IMR-90 (cell line): ENCODE data around the gene PTPRQ. TPM values are rescaled to one million over a fixed set of nuclear protein-coding genes. Genes with fewer than 3 reads are reported as not detected.

Source experiments
- ATAC-seq: fragments of 200-7000 bp; cut with Tn5 transposase; 2 replicates; pipeline ENCODE4 v1.9.1; 2020; ENCODE audit warnings: low read depth, mild to moderate bottlenecking, moderate library complexity
- BruUV-seq: library from RNA; stranded (reverse); fragments of 400-500 nt; replicated peaks from 2 replicates; lab custom pipeline; 2021; lab: Mats Ljungman, UMichigan
- CTCF ChIA-PET: fragments of 300-600 bp; formaldehyde crosslinking; extraction: SDS; loops from one replicate; lab custom pipeline; 2021; ENCODE audit warnings: antibody characterized with exemption; lab: Yijun Ruan, JAX
- POLR2A ChIA-PET: fragments of 300-600 bp; sonication (Branson Sonifier 250); formaldehyde crosslinking; loops from one replicate; lab custom pipeline; 2022; ENCODE audit warnings: antibody characterized with exemption; ENCODE audit not compliant: unreplicated experiment; lab: Charles Lee
- DNase-seq: peaks from one replicate; pipeline ENCODE4 v3.0.0; 2013
- H2AFZ ChIP-seq: replicated peaks from 2 replicates; pipeline ENCODE3; 2013; ENCODE audit warnings: low read length, mild to moderate bottlenecking; ENCODE audit not compliant: poor library complexity
- H2AK5ac ChIP-seq: 2 replicates; pipeline ENCODE4 v1.6.1; 2013; ENCODE audit warnings: low read depth, low read length, inconsistent platforms
- H2AK9ac ChIP-seq: replicated peaks from 2 replicates; pipeline ENCODE3; 2013; ENCODE audit warnings: mild to moderate bottlenecking, low read depth, low read length, moderate library complexity; ENCODE audit not compliant: poor library complexity
- H2BK120ac ChIP-seq: 2 replicates; pipeline ENCODE4 v1.6.1; 2013; ENCODE audit warnings: low read depth, low read length, inconsistent platforms
- H2BK15ac ChIP-seq: 3 replicates; pipeline ENCODE4 v1.6.1; 2013; ENCODE audit warnings: low read depth, low read length, inconsistent platforms
- H2BK20ac ChIP-seq: 2 replicates; pipeline ENCODE4 v1.6.1; 2013; ENCODE audit warnings: low read depth, mild to moderate bottlenecking, inconsistent platforms, low read length, moderate library complexity
- H2BK5ac ChIP-seq: 2 replicates; pipeline ENCODE4 v1.6.1; 2013; ENCODE audit warnings: mild to moderate bottlenecking, low read depth, low read length, inconsistent platforms; ENCODE audit not compliant: poor library complexity, severe bottlenecking
- H3K14ac ChIP-seq: replicated peaks from 2 replicates; pipeline ENCODE4 v1.6.1; 2013; ENCODE audit warnings: low read depth, low read length, inconsistent platforms
- H3K18ac ChIP-seq: 2 replicates; pipeline ENCODE4 v1.6.1; 2013; ENCODE audit warnings: low read depth, low read length, control low read depth
- H3K23ac ChIP-seq: 2 replicates; pipeline ENCODE4 v1.6.1; 2013; ENCODE audit warnings: low read depth, low read length, inconsistent platforms
- H3K27ac ChIP-seq: 2 replicates; pipeline ENCODE4 v1.5.1; 2013; ENCODE audit warnings: mild to moderate bottlenecking, control low read depth, low read length; ENCODE audit not compliant: insufficient read depth
- H3K27me3 ChIP-seq: 2 replicates; pipeline ENCODE4 v1.6.1; 2013; ENCODE audit warnings: low read length; ENCODE audit not compliant: control insufficient read depth, insufficient read depth
- H3K36me3 ChIP-seq: 2 replicates; pipeline ENCODE4 v1.6.1; 2013; ENCODE audit warnings: low read length, mixed read lengths; ENCODE audit not compliant: control insufficient read depth, insufficient read depth
- H3K4ac ChIP-seq: 2 replicates; pipeline ENCODE4 v1.6.1; 2013; ENCODE audit warnings: low read depth, low read length, inconsistent platforms
- H3K4me1 ChIP-seq: 2 replicates; pipeline ENCODE4 v1.6.1; 2013; ENCODE audit warnings: low read length, mixed read lengths; ENCODE audit not compliant: control insufficient read depth, insufficient read depth
- H3K4me2 ChIP-seq: 2 replicates; pipeline ENCODE4 v1.6.1; 2013; ENCODE audit warnings: low read depth, mild to moderate bottlenecking, control low read depth, low read length, moderate library complexity
- H3K4me3 ChIP-seq: 2 replicates; pipeline ENCODE4 v1.5.1; 2013; ENCODE audit warnings: low read depth, mild to moderate bottlenecking, control low read depth, low read length, moderate library complexity; ENCODE audit not compliant: insufficient read depth
- H3K56ac ChIP-seq: 2 replicates; pipeline ENCODE4 v1.6.1; 2013; ENCODE audit warnings: low read length, inconsistent platforms; ENCODE audit not compliant: insufficient read depth; ENCODE audit errors: extremely low read depth
- H3K79me1 ChIP-seq, 2 experiments: 2 replicates each; pipeline ENCODE4 v1.6.1; 2013; ENCODE audit warnings: low read length in 2 of 2, inconsistent platforms in 1 of 2, low read depth in 1 of 2
- H3K9ac ChIP-seq: 2 replicates; pipeline ENCODE4 v1.6.1; 2013; ENCODE audit warnings: low read depth, low read length, control low read depth
- H3K9me1 ChIP-seq: 2 replicates; pipeline ENCODE4 v1.6.1; 2013; ENCODE audit warnings: low read length, inconsistent platforms; ENCODE audit not compliant: insufficient read depth
- H3K9me3 ChIP-seq: 2 replicates; pipeline ENCODE4 v1.6.1; 2013; ENCODE audit warnings: low read length; ENCODE audit not compliant: control insufficient read depth, insufficient read depth
- H4K20me1 ChIP-seq: 2 replicates; pipeline ENCODE4 v1.6.1; 2013; ENCODE audit warnings: low read length, inconsistent platforms; ENCODE audit not compliant: insufficient read depth
- H4K5ac ChIP-seq: 2 replicates; pipeline ENCODE4 v1.6.1; 2013; ENCODE audit warnings: mild to moderate bottlenecking, low read depth, low read length, control low read depth
- H4K8ac ChIP-seq, 2 experiments: 2 replicates each; pipeline ENCODE4 v1.6.1; 2013; ENCODE audit warnings: low read depth in 2 of 2, low read length in 2 of 2, control low read depth in 1 of 2, inconsistent platforms in 1 of 2
- H4K91ac ChIP-seq: 2 replicates; pipeline ENCODE4 v1.6.1; 2013; ENCODE audit warnings: low read depth, low read length, inconsistent platforms; ENCODE audit not compliant: insufficient read depth
- BHLHE40 ChIP-seq: fragments of 150-350 bp; IDR thresholded peaks from 2 replicates; pipeline ENCODE4 v1.6.1; 2016; ENCODE audit warnings: mild to moderate bottlenecking, low read depth, low read length
- CEBPB ChIP-seq: IDR thresholded peaks from 2 replicates; pipeline ENCODE4 v1.6.1; 2012; ENCODE audit warnings: low read depth, low read length, improper control_type of control experiment
- CHD1 ChIP-seq: IDR thresholded peaks from 2 replicates; pipeline ENCODE4 v1.6.1; 2012; ENCODE audit warnings: low read depth, low read length, improper control_type of control experiment
- FOS ChIP-seq: fragments of 150-350 bp; IDR thresholded peaks from 2 replicates; pipeline ENCODE4 v1.6.1; 2016; ENCODE audit warnings: low read depth, low read length
- MAFK ChIP-seq: IDR thresholded peaks from 2 replicates; pipeline ENCODE4 v1.6.1; 2012; ENCODE audit warnings: low read depth, low read length, improper control_type of control experiment
- MAZ ChIP-seq: IDR thresholded peaks from 2 replicates; pipeline ENCODE4 v1.6.1; 2012; ENCODE audit warnings: low read depth, mild to moderate bottlenecking, low read length, improper control_type of control experiment, moderate library complexity, borderline replicate concordance
- MXI1 ChIP-seq: IDR thresholded peaks from 2 replicates; pipeline ENCODE4 v1.6.1; 2012; ENCODE audit warnings: low read depth, mild to moderate bottlenecking, low read length, moderate library complexity, borderline replicate concordance
- NFE2L2 ChIP-seq: fragments of 150-350 bp; IDR thresholded peaks from 2 replicates; pipeline ENCODE4 v1.6.1; 2016; ENCODE audit warnings: low read depth, mild to moderate bottlenecking, low read length
- POLR2A ChIP-seq: IDR thresholded peaks from 2 replicates; pipeline ENCODE4 v1.6.1; 2012; ENCODE audit warnings: mild to moderate bottlenecking, low read depth, low read length
- RAD21 ChIP-seq: IDR thresholded peaks from 2 replicates; pipeline ENCODE4 v1.6.1; 2012; ENCODE audit warnings: low read length, improper control_type of control experiment
- RCOR1 ChIP-seq: IDR thresholded peaks from 2 replicates; pipeline ENCODE4 v1.6.1; 2012; ENCODE audit warnings: mild to moderate bottlenecking, low read length, improper control_type of control experiment; ENCODE audit not compliant: insufficient replicate concordance
- RFX5 ChIP-seq: IDR thresholded peaks from 2 replicates; pipeline ENCODE4 v1.8.0; 2012; ENCODE audit warnings: low read depth, mild to moderate bottlenecking, low read length, moderate library complexity
- SMC3 ChIP-seq: fragments of 150-350 bp; IDR thresholded peaks from 2 replicates; pipeline ENCODE4 v1.6.1; 2016; ENCODE audit warnings: low read depth, mild to moderate bottlenecking, antibody characterized with exemption, low read length, moderate library complexity
- dilution Hi-C: fragments of 300-500 bp; cut with HindIII; formaldehyde crosslinking; loops from one replicate; pipeline ENCODE4 v1.14.3; 2018; ENCODE audit warnings: low sequenced_read_pairs; ENCODE audit not compliant: unreplicated experiment
- in situ Hi-C: fragments of 300-500 bp; cut with MboI; formaldehyde crosslinking; loops from 3 replicates; pipeline ENCODE4 v1.14.3; 2019; ENCODE audit warnings: low sequenced_read_pairs, inconsistent platforms, mixed read lengths
- intact Hi-C: fragments of 100-400 bp; cut with micrococcal nuclease; formaldehyde crosslinking; loops from 2 replicates; pipeline ENCODE4 v1.10.0; 2022
- polyA plus RNA-seq, 3 experiments: library from polyadenylated mRNA; depleted of rRNA; stranded (reverse); fragments of >200 nt; gene quantifications; 2 replicates each; pipeline ENCODE4 v1.2.3, GENCODE V29; 2012; ENCODE audit warnings: low replicate concordance in 1 of 3
- total RNA-seq: library from RNA; depleted of rRNA; stranded (reverse); fragments of >200 nt; gene quantifications from 2 replicates; pipeline ENCODE4 v1.2.3, GENCODE V29; 2012
- TF ChIP-seq, protein P1 (sequence below): fragments of 150-350 bp; IDR thresholded peaks from 2 replicates; pipeline ENCODE4 v1.6.1; 2016; ENCODE audit warnings: low read depth, mild to moderate bottlenecking, low read length, moderate library complexity, borderline replicate concordance
- TF ChIP-seq, protein P2 (sequence below): fragments of 150-350 bp; IDR thresholded peaks from 2 replicates; pipeline ENCODE4 v1.6.1; 2017; ENCODE audit warnings: mild to moderate bottlenecking, antibody characterized with exemption, low read length, low read depth
- TF ChIP-seq, protein P3 (sequence below): conservative IDR thresholded peaks from 2 replicates; pipeline ENCODE4 v1.5.1; 2012; ENCODE audit warnings: mild to moderate bottlenecking, low read depth, low read length, improper control_type of control experiment

PTPRQ gene
- total and polyA plus RNA-seq, 2 of the 4 experiments (the other 2 are of a cell fraction) = 0.96 to 1.4 TPM

DNA sequence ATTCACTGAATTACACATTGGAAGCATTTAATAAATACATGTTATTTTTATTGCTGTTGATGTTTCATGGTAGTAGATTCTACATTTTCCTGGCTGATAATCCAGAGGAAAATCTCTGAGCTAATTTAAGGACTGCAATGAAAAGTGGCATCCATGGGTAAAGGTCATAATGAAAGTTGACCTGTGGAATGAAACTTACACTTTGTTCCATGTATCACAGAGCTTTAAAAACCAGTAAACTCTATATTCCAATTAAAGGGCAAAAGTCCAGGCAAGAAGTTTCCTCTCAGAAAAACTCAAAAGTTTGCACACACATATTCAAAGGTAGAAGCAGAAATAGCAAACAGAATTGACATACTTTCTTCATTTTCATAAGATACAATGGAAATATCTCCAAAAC lies 218.6 kb downstream of the PTPRQ start:
- Histone ChIP-seq H3K27ac (no peak overlapping the region), H2BK20ac (no peak overlapping the region), H2BK5ac (no peak overlapping the region), H4K5ac (no peak overlapping the region), H3K79me1 (no peaks in the 10 kb centered on the region), H3K4ac (no peak overlapping the region), H2AK5ac (no peak overlapping the region), H3K27me3 (no peaks in the 10 kb centered on the region), H3K36me3 (no peaks in the 10 kb centered on the region), H4K8ac (no peak overlapping the region), H4K91ac (no peak overlapping the region), H3K4me2 (no peak overlapping the region), H3K9me1 (no peaks in the 10 kb centered on the region), H3K14ac (no peak overlapping the region), H3K18ac (no peak overlapping the region), H3K9me3 (no peaks in the 10 kb centered on the region), H4K20me1 (no peaks in the 10 kb centered on the region), H3K56ac (no peak overlapping the region), H2AFZ (no peak overlapping the region), H2AK9ac (no peak overlapping the region), H2BK15ac (no peak overlapping the region), H3K9ac (no peak overlapping the region), H3K4me3 (no peak overlapping the region), H3K23ac (no peak overlapping the region), H3K4me1 (no peaks in the 10 kb centered on the region), H2BK120ac (no peak overlapping the region)
- dilution Hi-C loops = no loop called here
- in situ Hi-C loops = no loop called here
- POLR2A ChIA-PET = no interaction called here
- TF ChIP-seq MXI1 (no peak), CEBPB (no peak), MAZ (no peak), RAD21 (no peak), SMC3 (no peak), FOS (no peak), POLR2A (no peak), BHLHE40 (no peak), RCOR1 (no peak), NFE2L2 (no peak), RFX5 (no peak), CHD1 (no peak), MAFK (no peak)
- TF ChIP-seq, protein P1, sequence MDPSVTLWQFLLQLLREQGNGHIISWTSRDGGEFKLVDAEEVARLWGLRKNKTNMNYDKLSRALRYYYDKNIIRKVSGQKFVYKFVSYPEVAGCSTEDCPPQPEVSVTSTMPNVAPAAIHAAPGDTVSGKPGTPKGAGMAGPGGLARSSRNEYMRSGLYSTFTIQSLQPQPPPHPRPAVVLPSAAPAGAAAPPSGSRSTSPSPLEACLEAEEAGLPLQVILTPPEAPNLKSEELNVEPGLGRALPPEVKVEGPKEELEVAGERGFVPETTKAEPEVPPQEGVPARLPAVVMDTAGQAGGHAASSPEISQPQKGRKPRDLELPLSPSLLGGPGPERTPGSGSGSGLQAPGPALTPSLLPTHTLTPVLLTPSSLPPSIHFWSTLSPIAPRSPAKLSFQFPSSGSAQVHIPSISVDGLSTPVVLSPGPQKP = no peak
- TF ChIP-seq, protein P2, sequence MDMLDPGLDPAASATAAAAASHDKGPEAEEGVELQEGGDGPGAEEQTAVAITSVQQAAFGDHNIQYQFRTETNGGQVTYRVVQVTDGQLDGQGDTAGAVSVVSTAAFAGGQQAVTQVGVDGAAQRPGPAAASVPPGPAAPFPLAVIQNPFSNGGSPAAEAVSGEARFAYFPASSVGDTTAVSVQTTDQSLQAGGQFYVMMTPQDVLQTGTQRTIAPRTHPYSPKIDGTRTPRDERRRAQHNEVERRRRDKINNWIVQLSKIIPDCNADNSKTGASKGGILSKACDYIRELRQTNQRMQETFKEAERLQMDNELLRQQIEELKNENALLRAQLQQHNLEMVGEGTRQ = no peak
- TF ChIP-seq, protein P3, sequence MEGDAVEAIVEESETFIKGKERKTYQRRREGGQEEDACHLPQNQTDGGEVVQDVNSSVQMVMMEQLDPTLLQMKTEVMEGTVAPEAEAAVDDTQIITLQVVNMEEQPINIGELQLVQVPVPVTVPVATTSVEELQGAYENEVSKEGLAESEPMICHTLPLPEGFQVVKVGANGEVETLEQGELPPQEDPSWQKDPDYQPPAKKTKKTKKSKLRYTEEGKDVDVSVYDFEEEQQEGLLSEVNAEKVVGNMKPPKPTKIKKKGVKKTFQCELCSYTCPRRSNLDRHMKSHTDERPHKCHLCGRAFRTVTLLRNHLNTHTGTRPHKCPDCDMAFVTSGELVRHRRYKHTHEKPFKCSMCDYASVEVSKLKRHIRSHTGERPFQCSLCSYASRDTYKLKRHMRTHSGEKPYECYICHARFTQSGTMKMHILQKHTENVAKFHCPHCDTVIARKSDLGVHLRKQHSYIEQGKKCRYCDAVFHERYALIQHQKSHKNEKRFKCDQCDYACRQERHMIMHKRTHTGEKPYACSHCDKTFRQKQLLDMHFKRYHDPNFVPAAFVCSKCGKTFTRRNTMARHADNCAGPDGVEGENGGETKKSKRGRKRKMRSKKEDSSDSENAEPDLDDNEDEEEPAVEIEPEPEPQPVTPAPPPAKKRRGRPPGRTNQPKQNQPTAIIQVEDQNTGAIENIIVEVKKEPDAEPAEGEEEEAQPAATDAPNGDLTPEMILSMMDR = no peak
- ATAC-seq (no peak), DNase-seq (no peak)
- no TSS peak for BruUV-seq
- CTCF ChIA-PET = no interaction called here
- intact Hi-C loops = no loop called here
